WTC11 (cell line): ENCODE data around the gene TMCC1. TPM values are rescaled to one million over a fixed set of nuclear protein-coding genes. Genes with fewer than 3 reads are reported as not detected.

Experiments used
- ATAC-seq: fragments of 200-7000 bp; cut with Tn5 transposase; 2 replicates; pipeline ENCODE4 v1.10.0; 2021; ENCODE audit warnings: mild to moderate bottlenecking, moderate library complexity
- CTCF ChIA-PET: fragments of 300-600 bp; sonication (Branson Sonifier 250); formaldehyde crosslinking; loops from one replicate; lab custom pipeline; 2021; ENCODE audit warnings: antibody characterized with exemption; lab: Charles Lee
- POLR2A ChIA-PET: fragments of 350-600 bp; sonication (Branson Sonifier 250); formaldehyde crosslinking; loops from one replicate; lab custom pipeline; 2021; ENCODE audit warnings: antibody characterized with exemption; lab: Charles Lee
- DNase-seq: peaks from one replicate; pipeline ENCODE4 v3.0.0; 2021; ENCODE audit warnings: low spot score
- H3K27ac Mint-ChIP-seq: 2 replicates; pipeline ENCODE4 v1.8.0; 2021; ENCODE audit warnings: mixed read lengths
- H3K27me3 Mint-ChIP-seq: 2 replicates; pipeline ENCODE4 v1.8.0; 2021; ENCODE audit warnings: low read depth, mild to moderate bottlenecking, moderate library complexity, mixed read lengths
- H3K36me3 Mint-ChIP-seq: 2 replicates; pipeline ENCODE4 v1.8.0; 2021; ENCODE audit warnings: mixed read lengths
- H3K4me1 Mint-ChIP-seq: 2 replicates; pipeline ENCODE4 v1.8.0; 2022; ENCODE audit warnings: mixed read lengths
- H3K4me3 Mint-ChIP-seq: 2 replicates; pipeline ENCODE4 v1.8.0; 2021; ENCODE audit warnings: mild to moderate bottlenecking, moderate library complexity, mixed read lengths
- H3K9me3 Mint-ChIP-seq: 2 replicates; pipeline ENCODE4 v1.8.0; 2021; ENCODE audit warnings: mixed read lengths
- EMX1 ChIP-seq: fragments of 250-450 bp; sonication (Bioruptor Pico); IDR thresholded peaks from 2 replicates; pipeline ENCODE4 v1.8.0; 2021; ENCODE audit warnings: mild to moderate bottlenecking
- ESRRA ChIP-seq: sonication (generic); formaldehyde crosslinking; IDR thresholded peaks from 2 replicates; pipeline ENCODE4 v1.8.1; 2022; ENCODE audit warnings: mild to moderate bottlenecking, missing genetic modification reagents, borderline replicate concordance
- KAT7 ChIP-seq: sonication (generic); formaldehyde crosslinking; IDR thresholded peaks from 2 replicates; pipeline ENCODE4 v1.8.1; 2023; ENCODE audit warnings: missing genetic modification reagents, mild to moderate bottlenecking, borderline replicate concordance
- ZNF232 ChIP-seq: sonication (generic); formaldehyde crosslinking; IDR thresholded peaks from 2 replicates; pipeline ENCODE4 v1.8.0; 2022; ENCODE audit warnings: mild to moderate bottlenecking, missing genetic modification reagents
- ZNF396 ChIP-seq: fragments of 250-450 bp; sonication (Bioruptor Pico); IDR thresholded peaks from 2 replicates; pipeline ENCODE4 v1.8.0; 2021; ENCODE audit warnings: mild to moderate bottlenecking, moderate library complexity, borderline replicate concordance
- total RNA-seq: library from RNA; stranded (reverse); gene quantifications from 3 replicates; pipeline ENCODE4 v1.2.3, GENCODE V29; 2021
- TF ChIP-seq, protein P1 (sequence below): sonication (generic); formaldehyde crosslinking; IDR thresholded peaks from 2 replicates; pipeline ENCODE4 v1.8.0; 2023; ENCODE audit warnings: missing genetic modification reagents, mild to moderate bottlenecking, borderline replicate concordance
- TF ChIP-seq, protein P2 (sequence below): sonication (generic); formaldehyde crosslinking; IDR thresholded peaks from 2 replicates; pipeline ENCODE4 v1.8.0; 2022; ENCODE audit warnings: mild to moderate bottlenecking, missing genetic modification reagents
- TF ChIP-seq, protein P3 (sequence below): sonication (generic); formaldehyde crosslinking; IDR thresholded peaks from 2 replicates; pipeline ENCODE4 v1.8.1; 2023; ENCODE audit warnings: mild to moderate bottlenecking, missing genetic modification reagents
- TF ChIP-seq, protein P4 (sequence below): fragments of 250-450 bp; sonication (Bioruptor Pico); IDR thresholded peaks from 2 replicates; pipeline ENCODE4 v1.9.0; 2021; ENCODE audit warnings: mild to moderate bottlenecking
- TF ChIP-seq, protein P5 (sequence below): sonication (generic); formaldehyde crosslinking; IDR thresholded peaks from 2 replicates; pipeline ENCODE4 v1.8.0; 2022; ENCODE audit warnings: mild to moderate bottlenecking, missing genetic modification reagents

TMCC1 gene
- total RNA-seq, 1 experiment from 2014 or later: 29.3 TPM

DNA sequence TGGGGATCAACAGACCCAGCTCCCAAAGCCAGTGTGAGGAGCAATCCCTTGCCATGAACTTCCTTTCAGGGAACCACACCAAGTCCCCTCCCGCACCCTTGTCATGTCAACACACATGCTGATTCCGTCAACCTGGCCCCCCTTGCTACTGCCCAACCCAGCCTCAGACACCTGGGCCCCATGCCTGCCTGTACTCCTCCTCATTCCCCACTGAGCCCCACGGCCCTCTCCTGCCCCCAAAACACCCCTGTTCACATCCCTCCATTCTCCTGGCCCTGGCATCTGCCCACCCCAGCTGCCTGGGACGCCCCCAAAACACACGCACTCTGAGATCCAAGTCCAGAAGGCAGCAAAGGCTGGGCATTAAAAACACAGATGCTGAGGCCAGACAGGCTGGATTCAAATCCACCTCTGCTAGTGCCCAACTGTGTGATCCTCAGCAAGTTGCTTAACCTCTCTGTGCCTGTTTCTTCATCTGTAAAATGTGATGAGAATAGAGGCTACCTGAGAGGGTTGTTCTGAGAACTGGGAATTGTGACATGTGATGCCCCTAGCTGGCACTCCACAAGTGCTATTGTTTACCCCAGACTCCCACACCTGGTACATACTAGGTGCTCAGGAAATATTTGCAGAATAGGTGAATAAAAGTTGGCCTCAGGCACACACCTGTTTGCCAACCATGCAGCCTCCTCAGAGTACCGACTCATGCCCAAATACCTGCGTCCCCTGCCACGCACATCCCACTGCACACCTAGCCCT is 289.3 kb downstream of the TMCC1 start:
- no peaks in the 10 kb centered on the region for H3K36me3 Mint-ChIP-seq
- POLR2A ChIA-PET: no interaction called here
- DNase-seq (no peak), ATAC-seq (no peak)
- CTCF ChIA-PET: interaction anchor here (1.0 to 4.3 kb wide), 3 partner anchors 10 to 114 kb away, joined by 3 to 40 read pairs (median 3); no protein-coding TSS in a partner anchor
- no peak overlapping the region for H3K27ac Mint-ChIP-seq
- peaks cover 39% of the 10 kb centered on the region for H3K27me3 Mint-ChIP-seq
- H3K4me1 Mint-ChIP-seq: peaks cover 69% of the 10 kb centered on the region
- H3K4me3 Mint-ChIP-seq: peak overlapping the region; percentile 90
- H3K9me3 Mint-ChIP-seq: no peaks in the 10 kb centered on the region
- TF ChIP-seq KAT7 (CRISPR knock-in tag): no peak
- TF ChIP-seq, protein P1, sequence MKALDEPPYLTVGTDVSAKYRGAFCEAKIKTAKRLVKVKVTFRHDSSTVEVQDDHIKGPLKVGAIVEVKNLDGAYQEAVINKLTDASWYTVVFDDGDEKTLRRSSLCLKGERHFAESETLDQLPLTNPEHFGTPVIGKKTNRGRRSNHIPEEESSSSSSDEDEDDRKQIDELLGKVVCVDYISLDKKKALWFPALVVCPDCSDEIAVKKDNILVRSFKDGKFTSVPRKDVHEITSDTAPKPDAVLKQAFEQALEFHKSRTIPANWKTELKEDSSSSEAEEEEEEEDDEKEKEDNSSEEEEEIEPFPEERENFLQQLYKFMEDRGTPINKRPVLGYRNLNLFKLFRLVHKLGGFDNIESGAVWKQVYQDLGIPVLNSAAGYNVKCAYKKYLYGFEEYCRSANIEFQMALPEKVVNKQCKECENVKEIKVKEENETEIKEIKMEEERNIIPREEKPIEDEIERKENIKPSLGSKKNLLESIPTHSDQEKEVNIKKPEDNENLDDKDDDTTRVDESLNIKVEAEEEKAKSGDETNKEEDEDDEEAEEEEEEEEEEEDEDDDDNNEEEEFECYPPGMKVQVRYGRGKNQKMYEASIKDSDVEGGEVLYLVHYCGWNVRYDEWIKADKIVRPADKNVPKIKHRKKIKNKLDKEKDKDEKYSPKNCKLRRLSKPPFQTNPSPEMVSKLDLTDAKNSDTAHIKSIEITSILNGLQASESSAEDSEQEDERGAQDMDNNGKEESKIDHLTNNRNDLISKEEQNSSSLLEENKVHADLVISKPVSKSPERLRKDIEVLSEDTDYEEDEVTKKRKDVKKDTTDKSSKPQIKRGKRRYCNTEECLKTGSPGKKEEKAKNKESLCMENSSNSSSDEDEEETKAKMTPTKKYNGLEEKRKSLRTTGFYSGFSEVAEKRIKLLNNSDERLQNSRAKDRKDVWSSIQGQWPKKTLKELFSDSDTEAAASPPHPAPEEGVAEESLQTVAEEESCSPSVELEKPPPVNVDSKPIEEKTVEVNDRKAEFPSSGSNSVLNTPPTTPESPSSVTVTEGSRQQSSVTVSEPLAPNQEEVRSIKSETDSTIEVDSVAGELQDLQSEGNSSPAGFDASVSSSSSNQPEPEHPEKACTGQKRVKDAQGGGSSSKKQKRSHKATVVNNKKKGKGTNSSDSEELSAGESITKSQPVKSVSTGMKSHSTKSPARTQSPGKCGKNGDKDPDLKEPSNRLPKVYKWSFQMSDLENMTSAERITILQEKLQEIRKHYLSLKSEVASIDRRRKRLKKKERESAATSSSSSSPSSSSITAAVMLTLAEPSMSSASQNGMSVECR (CRISPR knock-in tag): no peak
- TF ChIP-seq ESRRA: no peak
- TF ChIP-seq, protein P2, sequence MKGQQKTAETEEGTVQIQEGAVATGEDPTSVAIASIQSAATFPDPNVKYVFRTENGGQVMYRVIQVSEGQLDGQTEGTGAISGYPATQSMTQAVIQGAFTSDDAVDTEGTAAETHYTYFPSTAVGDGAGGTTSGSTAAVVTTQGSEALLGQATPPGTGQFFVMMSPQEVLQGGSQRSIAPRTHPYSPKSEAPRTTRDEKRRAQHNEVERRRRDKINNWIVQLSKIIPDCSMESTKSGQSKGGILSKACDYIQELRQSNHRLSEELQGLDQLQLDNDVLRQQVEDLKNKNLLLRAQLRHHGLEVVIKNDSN: no peak
- TF ChIP-seq, protein P3, sequence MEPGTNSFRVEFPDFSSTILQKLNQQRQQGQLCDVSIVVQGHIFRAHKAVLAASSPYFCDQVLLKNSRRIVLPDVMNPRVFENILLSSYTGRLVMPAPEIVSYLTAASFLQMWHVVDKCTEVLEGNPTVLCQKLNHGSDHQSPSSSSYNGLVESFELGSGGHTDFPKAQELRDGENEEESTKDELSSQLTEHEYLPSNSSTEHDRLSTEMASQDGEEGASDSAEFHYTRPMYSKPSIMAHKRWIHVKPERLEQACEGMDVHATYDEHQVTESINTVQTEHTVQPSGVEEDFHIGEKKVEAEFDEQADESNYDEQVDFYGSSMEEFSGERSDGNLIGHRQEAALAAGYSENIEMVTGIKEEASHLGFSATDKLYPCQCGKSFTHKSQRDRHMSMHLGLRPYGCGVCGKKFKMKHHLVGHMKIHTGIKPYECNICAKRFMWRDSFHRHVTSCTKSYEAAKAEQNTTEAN (CRISPR knock-in tag): no peak
- TF ChIP-seq, protein P4, sequence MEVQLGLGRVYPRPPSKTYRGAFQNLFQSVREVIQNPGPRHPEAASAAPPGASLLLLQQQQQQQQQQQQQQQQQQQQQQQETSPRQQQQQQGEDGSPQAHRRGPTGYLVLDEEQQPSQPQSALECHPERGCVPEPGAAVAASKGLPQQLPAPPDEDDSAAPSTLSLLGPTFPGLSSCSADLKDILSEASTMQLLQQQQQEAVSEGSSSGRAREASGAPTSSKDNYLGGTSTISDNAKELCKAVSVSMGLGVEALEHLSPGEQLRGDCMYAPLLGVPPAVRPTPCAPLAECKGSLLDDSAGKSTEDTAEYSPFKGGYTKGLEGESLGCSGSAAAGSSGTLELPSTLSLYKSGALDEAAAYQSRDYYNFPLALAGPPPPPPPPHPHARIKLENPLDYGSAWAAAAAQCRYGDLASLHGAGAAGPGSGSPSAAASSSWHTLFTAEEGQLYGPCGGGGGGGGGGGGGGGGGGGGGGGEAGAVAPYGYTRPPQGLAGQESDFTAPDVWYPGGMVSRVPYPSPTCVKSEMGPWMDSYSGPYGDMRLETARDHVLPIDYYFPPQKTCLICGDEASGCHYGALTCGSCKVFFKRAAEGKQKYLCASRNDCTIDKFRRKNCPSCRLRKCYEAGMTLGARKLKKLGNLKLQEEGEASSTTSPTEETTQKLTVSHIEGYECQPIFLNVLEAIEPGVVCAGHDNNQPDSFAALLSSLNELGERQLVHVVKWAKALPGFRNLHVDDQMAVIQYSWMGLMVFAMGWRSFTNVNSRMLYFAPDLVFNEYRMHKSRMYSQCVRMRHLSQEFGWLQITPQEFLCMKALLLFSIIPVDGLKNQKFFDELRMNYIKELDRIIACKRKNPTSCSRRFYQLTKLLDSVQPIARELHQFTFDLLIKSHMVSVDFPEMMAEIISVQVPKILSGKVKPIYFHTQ: no peak
- no peak for TF ChIP-seq EMX1 (CRISPR knock-in tag)
- TF ChIP-seq ZNF396 (CRISPR knock-in tag): no peak
- TF ChIP-seq, protein P5, sequence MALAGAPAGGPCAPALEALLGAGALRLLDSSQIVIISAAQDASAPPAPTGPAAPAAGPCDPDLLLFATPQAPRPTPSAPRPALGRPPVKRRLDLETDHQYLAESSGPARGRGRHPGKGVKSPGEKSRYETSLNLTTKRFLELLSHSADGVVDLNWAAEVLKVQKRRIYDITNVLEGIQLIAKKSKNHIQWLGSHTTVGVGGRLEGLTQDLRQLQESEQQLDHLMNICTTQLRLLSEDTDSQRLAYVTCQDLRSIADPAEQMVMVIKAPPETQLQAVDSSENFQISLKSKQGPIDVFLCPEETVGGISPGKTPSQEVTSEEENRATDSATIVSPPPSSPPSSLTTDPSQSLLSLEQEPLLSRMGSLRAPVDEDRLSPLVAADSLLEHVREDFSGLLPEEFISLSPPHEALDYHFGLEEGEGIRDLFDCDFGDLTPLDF (CRISPR knock-in tag): no peak

DNA sequence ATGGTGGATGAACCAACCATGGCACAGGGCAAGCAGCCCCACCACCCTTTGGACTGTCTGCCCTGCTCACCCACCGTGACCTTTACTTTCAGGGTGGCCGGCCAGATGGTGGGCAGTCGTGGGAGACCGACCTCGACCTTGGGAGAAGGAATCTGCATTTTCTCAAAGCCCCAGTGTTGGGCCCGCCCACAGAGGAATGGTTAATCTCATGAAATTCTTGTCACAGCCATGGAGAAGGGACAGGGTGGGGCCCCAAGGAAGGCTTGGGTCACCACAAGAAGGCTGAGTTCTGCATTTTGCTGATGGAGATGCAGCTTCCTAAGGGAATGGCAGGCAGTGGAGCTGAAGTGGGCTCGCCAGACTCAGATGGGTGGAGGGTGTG is 290.0 kb downstream of the TMCC1 start:
- ChIA-PET POLR2A (no interaction called here), CTCF (interaction anchor here (1.0 to 4.3 kb wide), 4 partner anchors 9 to 113 kb away, joined by 3 to 40 read pairs (median 3); no protein-coding TSS in a partner anchor)
- Mint-ChIP-seq H3K4me3 (peak overlapping the region; percentile 12; the same call in 1 of the 2 replicates), H3K36me3 (no peaks in the 10 kb centered on the region), H3K4me1 (peaks cover 71% of the 10 kb centered on the region), H3K27ac (peak overlapping the region; percentile 57; the same call in 1 of the 2 replicates), H3K27me3 (peaks cover 39% of the 10 kb centered on the region), H3K9me3 (no peaks in the 10 kb centered on the region)
- no peak for TF ChIP-seq ZNF232 (CRISPR knock-in tag)
- TF ChIP-seq, protein P4: no peak
- DNase-seq (no peak), ATAC-seq (no peak)
